DND-41 (cell line): Measurements from ENCODE around the gene XRCC3.

ENCODE experiments used
- ATAC-seq: fragments of 200-7000 bp; cut with Tn5 transposase; 3 replicates; pipeline ENCODE4 v1.9.1; 2021; ENCODE audit warnings: low read depth; ENCODE audit not compliant: insufficient read depth
- DNase-seq: peaks from one replicate; pipeline ENCODE4 v3.0.0-alpha.2; 2020
- H2AFZ ChIP-seq: 2 replicates; pipeline ENCODE4 v1.6.0; 2012; ENCODE audit warnings: low read depth, low read length
- H3K27ac ChIP-seq: 2 replicates; pipeline ENCODE4 v1.5.1; 2012; ENCODE audit warnings: low read length, inconsistent platforms
- H3K27me3 ChIP-seq: fragments of 200-600 bp; sonication (generic); 2 replicates; pipeline ENCODE4 v1.6.0; 2012; ENCODE audit warnings: low read length, mild to moderate bottlenecking, inconsistent platforms; ENCODE audit not compliant: insufficient read depth, poor library complexity
- H3K36me3 ChIP-seq: 2 replicates; pipeline ENCODE4 v1.5.1; 2012; ENCODE audit warnings: low read length, inconsistent platforms; ENCODE audit not compliant: insufficient read depth
- H3K4me1 ChIP-seq: 2 replicates; pipeline ENCODE4 v1.5.1; 2012; ENCODE audit warnings: mild to moderate bottlenecking, low read length; ENCODE audit not compliant: insufficient read depth
- H3K4me2 ChIP-seq: 2 replicates; pipeline ENCODE4 v1.6.0; 2012; ENCODE audit warnings: mild to moderate bottlenecking, moderate library complexity, low read length, inconsistent platforms; ENCODE audit not compliant: insufficient read depth
- H3K4me3 ChIP-seq, 2 experiments: fragments of 200-600 bp in 1 of 2; shearing (Covaris generic) in 1 of 2; 2 replicates each; pipeline ENCODE4 v1.5.1; 2012 to 2016; ENCODE audit warnings: inconsistent platforms in 2 of 2, low read length in 2 of 2, mild to moderate bottlenecking in 2 of 2, low read depth in 1 of 2, moderate library complexity in 1 of 2
- H3K79me2 ChIP-seq: 2 replicates; pipeline ENCODE4 v1.6.0; 2012; ENCODE audit warnings: low read length, inconsistent platforms; ENCODE audit not compliant: insufficient read depth
- H3K9ac ChIP-seq: 2 replicates; pipeline ENCODE4 v1.6.0; 2012; ENCODE audit warnings: low read depth, mild to moderate bottlenecking, inconsistent platforms, low read length, moderate library complexity
- H3K9me3 ChIP-seq: 2 replicates; pipeline ENCODE4 v1.5.1; 2012; ENCODE audit warnings: low read length, moderate library complexity, mild to moderate bottlenecking, inconsistent platforms; ENCODE audit not compliant: insufficient read depth, severe bottlenecking
- H4K20me1 ChIP-seq: 2 replicates; pipeline ENCODE4 v1.6.0; 2012; ENCODE audit warnings: low read length; ENCODE audit not compliant: insufficient read depth
- EZH2 ChIP-seq: IDR thresholded peaks from 3 replicates; pipeline ENCODE4 v1.6.1; 2012; ENCODE audit warnings: borderline replicate concordance, low read depth, mild to moderate bottlenecking, moderate library complexity, low read length, inconsistent platforms; ENCODE audit not compliant: severe bottlenecking
- TF ChIP-seq, protein P1 (sequence below): IDR thresholded peaks from 2 replicates; pipeline ENCODE4 v1.5.1; 2012; ENCODE audit warnings: borderline replicate concordance, low read length, moderate library complexity, mild to moderate bottlenecking; ENCODE audit not compliant: poor library complexity, severe bottlenecking; ENCODE audit errors: extremely low read depth

Gene XRCC3

DNA sequence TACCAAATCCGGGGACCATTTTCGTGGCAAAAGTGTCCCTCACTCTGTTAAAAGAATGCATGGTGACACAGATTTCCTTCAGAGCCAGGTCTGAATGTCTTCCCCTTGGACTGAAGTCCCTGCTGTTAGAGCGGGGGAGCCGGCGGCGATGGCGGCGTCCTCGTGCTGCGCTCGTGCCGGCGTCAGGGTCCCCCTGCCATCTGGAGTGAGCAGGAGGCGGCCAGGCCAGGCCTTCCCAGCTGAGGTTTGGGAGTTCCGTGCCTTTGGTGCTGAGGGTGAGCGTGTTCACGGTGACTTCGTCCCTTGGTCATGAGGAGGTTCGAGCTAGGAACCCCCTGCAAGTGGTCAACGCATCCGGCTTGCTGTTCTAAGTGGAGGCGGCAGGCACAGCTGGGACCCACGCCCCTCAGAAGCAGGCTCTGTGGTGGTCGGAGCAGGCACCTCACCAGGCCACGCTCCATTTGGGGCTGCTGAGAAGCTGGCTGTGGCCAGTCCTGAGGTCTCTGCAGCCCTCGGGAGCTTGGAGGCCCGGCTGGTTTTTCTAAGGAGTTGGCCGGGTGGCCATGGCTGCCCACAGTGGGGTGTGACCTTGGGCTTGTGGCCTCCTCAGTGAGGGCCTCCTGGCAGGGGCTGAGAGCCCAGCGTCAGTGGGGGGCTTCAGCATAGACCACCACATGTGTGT lies 9.9 kb upstream of the XRCC3 start:
- Histone ChIP-seq H3K9ac (no peak overlapping the region), H3K9me3 (no peaks in the 10 kb centered on the region), H3K4me1 (no peaks in the 10 kb centered on the region), H3K36me3 (peaks cover 45% of the 10 kb centered on the region), H3K27ac (no peak overlapping the region), H2AFZ (no peak overlapping the region), H3K4me2 (no peak overlapping the region), H3K79me2 (peaks cover 57% of the 10 kb centered on the region), H3K4me3 (no peak overlapping the region), H3K27me3 (no peaks in the 10 kb centered on the region), H4K20me1 (peaks cover 40% of the 10 kb centered on the region)
- DNase-seq (no peak), ATAC-seq (no peak)
- TF ChIP-seq EZH2 = no peak
- TF ChIP-seq, protein P1, sequence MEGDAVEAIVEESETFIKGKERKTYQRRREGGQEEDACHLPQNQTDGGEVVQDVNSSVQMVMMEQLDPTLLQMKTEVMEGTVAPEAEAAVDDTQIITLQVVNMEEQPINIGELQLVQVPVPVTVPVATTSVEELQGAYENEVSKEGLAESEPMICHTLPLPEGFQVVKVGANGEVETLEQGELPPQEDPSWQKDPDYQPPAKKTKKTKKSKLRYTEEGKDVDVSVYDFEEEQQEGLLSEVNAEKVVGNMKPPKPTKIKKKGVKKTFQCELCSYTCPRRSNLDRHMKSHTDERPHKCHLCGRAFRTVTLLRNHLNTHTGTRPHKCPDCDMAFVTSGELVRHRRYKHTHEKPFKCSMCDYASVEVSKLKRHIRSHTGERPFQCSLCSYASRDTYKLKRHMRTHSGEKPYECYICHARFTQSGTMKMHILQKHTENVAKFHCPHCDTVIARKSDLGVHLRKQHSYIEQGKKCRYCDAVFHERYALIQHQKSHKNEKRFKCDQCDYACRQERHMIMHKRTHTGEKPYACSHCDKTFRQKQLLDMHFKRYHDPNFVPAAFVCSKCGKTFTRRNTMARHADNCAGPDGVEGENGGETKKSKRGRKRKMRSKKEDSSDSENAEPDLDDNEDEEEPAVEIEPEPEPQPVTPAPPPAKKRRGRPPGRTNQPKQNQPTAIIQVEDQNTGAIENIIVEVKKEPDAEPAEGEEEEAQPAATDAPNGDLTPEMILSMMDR = no peak

GRCh38 chr14:103724116-103724515 lies 8.9 kb upstream of the XRCC3 start:
- Histone ChIP-seq H3K36me3 (peaks cover 35% of the 10 kb centered on the region), H3K79me2 (peaks cover 65% of the 10 kb centered on the region), H3K4me2 (no peak overlapping the region), H2AFZ (no peak overlapping the region), H3K9ac (no peak overlapping the region), H4K20me1 (peaks cover 47% of the 10 kb centered on the region), H3K27ac (no peak overlapping the region), H3K4me3 (no peak overlapping the region), H3K9me3 (no peaks in the 10 kb centered on the region), H3K4me1 (no peaks in the 10 kb centered on the region), H3K27me3 (no peaks in the 10 kb centered on the region)
- ATAC-seq (no peak), DNase-seq (no peak)
- TF ChIP-seq, protein P1 = no peak
- TF ChIP-seq EZH2 = no peak

- Histone ChIP-seq H3K4me1 (peaks cover under 1% of the 10 kb centered on the region; the same call in 1 of the 2 replicates), H3K4me2 (no peak overlapping the region), H3K79me2 (peaks cover 67% of the 10 kb centered on the region), H3K4me3 (no peak overlapping the region), H3K27me3 (no peaks in the 10 kb centered on the region), H3K9me3 (no peaks in the 10 kb centered on the region), H3K9ac (no peak overlapping the region), H4K20me1 (peaks cover 49% of the 10 kb centered on the region), H2AFZ (no peak overlapping the region), H3K36me3 (peaks cover 31% of the 10 kb centered on the region), H3K27ac (no peak overlapping the region)
- no peak for TF ChIP-seq EZH2
- TF ChIP-seq, protein P1 = no peak
- no peak for DNase-seq
- no peak for ATAC-seq
Measured at GRCh38 chr14:103723748-103724081, 8.5 kb upstream of the XRCC3 start.
